Pulmonary artery endothelial cell (primary cell): ENCODE data around the gene SLCO3A1. TPM values are rescaled to one million over a fixed set of nuclear protein-coding genes. Genes with fewer than 3 reads are reported as not detected.

Experiments used
- DNase-seq: peaks from one replicate; pipeline ENCODE4 v3.0.0-alpha.2; 2011; ENCODE audit warnings: low read depth, low spot score
- total RNA-seq: library from RNA; depleted of rRNA; stranded (reverse); fragments of >200 nt; gene quantifications from 2 replicates; pipeline ENCODE4 v1.2.3, GENCODE V29; 2014

The SLCO3A1 gene
- total RNA-seq, 1 donor from 2014 or later = 1.9 TPM

- DNase-seq = no peak
These were observed 58.3 kb downstream of the SLCO3A1 start for GRCh38 chr15:91911844-91912243.

- DNase-seq = no peak
These were observed 58.8 kb downstream of the SLCO3A1 start for GRCh38 chr15:91912336-91912735.

GRCh38 chr15:91913560-91913959, 60.1 kb downstream of the SLCO3A1 start:
- DNase-seq = no peak

GRCh38 chr15:91915576-91915975, 62.1 kb downstream of the SLCO3A1 start:
- DNase-seq = no peak

GRCh38 chr15:91916051-91916450, 62.5 kb downstream of the SLCO3A1 start:
- no peak for DNase-seq

- DNase-seq = no peak
These were observed 64.3 kb downstream of the SLCO3A1 start for GRCh38 chr15:91917686-91918360.

- no peak for DNase-seq
These were observed 65.6 kb downstream of the SLCO3A1 start for GRCh38 chr15:91919014-91919534.

- DNase-seq = no peak
These were observed 67.8 kb downstream of the SLCO3A1 start for GRCh38 chr15:91921188-91921842.

GRCh38 chr15:91921843-91922198, 68.3 kb downstream of the SLCO3A1 start:
- no peak for DNase-seq

GRCh38 chr15:91922646-91923547, 69.4 kb downstream of the SLCO3A1 start:
- no peak for DNase-seq

- no peak for DNase-seq
These were observed 70.7 kb downstream of the SLCO3A1 start for GRCh38 chr15:91924183-91924582.

GRCh38 chr15:91924837-91925495, 71.5 kb downstream of the SLCO3A1 start:
- no peak for DNase-seq

GRCh38 chr15:91925794-91926193, 72.3 kb downstream of the SLCO3A1 start:
- DNase-seq = no peak

GRCh38 chr15:91926908-91927270, 73.4 kb downstream of the SLCO3A1 start:
- no peak for DNase-seq

- DNase-seq = no peak
These were observed 74.1 kb downstream of the SLCO3A1 start for GRCh38 chr15:91927585-91927984.

GRCh38 chr15:91928675-91929074, 75.2 kb downstream of the SLCO3A1 start:
- DNase-seq = no peak

GRCh38 chr15:91929509-91929908, 76.0 kb downstream of the SLCO3A1 start:
- DNase-seq = no peak

GRCh38 chr15:91930092-91930491, 76.6 kb downstream of the SLCO3A1 start:
- DNase-seq = no peak

- DNase-seq = no peak
These were observed 82.8 kb downstream of the SLCO3A1 start for GRCh38 chr15:91936182-91936775.

- DNase-seq = no peak
These were observed 83.4 kb downstream of the SLCO3A1 start for GRCh38 chr15:91936927-91937326.

- DNase-seq = no peak
These were observed 84.6 kb downstream of the SLCO3A1 start for GRCh38 chr15:91938136-91938535.
